ENCODE data around the gene STPG4. TPM values are rescaled to one million over a fixed set of nuclear protein-coding genes. Genes with fewer than 3 reads are reported as not detected.
A peak's percentile ranks its signal among the peaks of the same experiment; 100 is the strongest.

Gene STPG4
- 1 to 10 TPM in 1 of 4 donors, under 1 TPM in 2, not detected in 1; 0.64 to 1.2 (median 0.82) TPM for total RNA-seq

GRCh38 chr2:47155091-47155876 lies at the start of gene STPG4:
Gene STPG4 (minus strand): TSS chr2:47155308. CDS start chr2:47155251, 57 bp downstream.
- in situ Hi-C loops (cut with MboI; ENCODE audit: low pct_ligation_motif_present in 1 of 4, low pct_unique_long_range_greater_than_20kb in 1 of 4, low sequenced_read_pairs in 3 of 4): loop anchor here in 1 of 4 donors (25.0 kb wide), 1 partner anchor 143 kb away; no protein-coding TSS in a partner anchor
- 94% methylated on average over 7 to 30 of the region's 30 CpGs for WGBS, 2 donors (ENCODE audit: low coverage in 1 of 2)
- intact Hi-C loops (cut with DNase I; ENCODE audit: low total_unique reads): no loop called here

GRCh38 chr2:47204691-47205090 lies 49.6 kb upstream of the STPG4 start:
- Histone ChIP-seq H3K36me3 (no peaks in the 10 kb centered on the region), H3K4me1 (peaks cover 0 to 22% (median 1%) of the 10 kb centered on the region in 4 donors), H3K9me3 (no peaks in the 10 kb centered on the region), H3K27me3 (no peaks in the 10 kb centered on the region), H3K4me3 (no peak overlapping the region), H3K27ac (no peak overlapping the region)
- TF ChIP-seq EP300 (IDR thresholded peaks at IDR 0.05; ENCODE audit: low read depth): no peak
- no peak for TF ChIP-seq POLR2AphosphoS5 (IDR thresholded peaks at IDR 0.05)
- no peak for TF ChIP-seq POLR2A (IDR thresholded peaks at IDR 0.05)
- no peak for TF ChIP-seq CTCF (IDR thresholded peaks at IDR 0.05)
- in situ Hi-C loops (cut with MboI; ENCODE audit: low pct_ligation_motif_present in 1 of 4, low pct_unique_long_range_greater_than_20kb in 1 of 4, low sequenced_read_pairs in 3 of 4) (no loop called here), intact Hi-C loops (cut with DNase I; ENCODE audit: low total_unique reads) (no loop called here)
- WGBS, 2 donors (ENCODE audit: low coverage in 1 of 2): 65 to 79% methylated on average over 3 of the region's 3 CpGs
- no peak for DNase-seq

More at GRCh38 chr2:47155091-47155876, at the start of gene STPG4:
- peaks cover 0 to 34% (median 15%) of the 10 kb centered on the region in 4 donors for H3K36me3 ChIP-seq
- H3K27ac ChIP-seq: peak within 1 kb of the TSS in 2 of 4 donors; percentile 31 to 37
- TF ChIP-seq CTCF (IDR thresholded peaks at IDR 0.05) (no peak), POLR2A (IDR thresholded peaks at IDR 0.05) (no peak), EP300 (IDR thresholded peaks at IDR 0.05; ENCODE audit: low read depth) (no peak), POLR2AphosphoS5 (IDR thresholded peaks at IDR 0.05) (no peak)
- H3K4me1 ChIP-seq: peaks cover 0 to 10% (median 5%) of the 10 kb centered on the region in 4 donors
- no peak for DNase-seq
- H3K27me3 ChIP-seq: no peaks in the 10 kb centered on the region
- no peaks in the 10 kb centered on the region for H3K9me3 ChIP-seq
- no peak within 1 kb of the TSS for H3K4me3 ChIP-seq

GRCh38 chr2:47203995-47204394 lies 48.9 kb upstream of the STPG4 start:
- in situ Hi-C loops (cut with MboI; ENCODE audit: low pct_ligation_motif_present in 1 of 4, low pct_unique_long_range_greater_than_20kb in 1 of 4, low sequenced_read_pairs in 3 of 4): no loop called here
- intact Hi-C loops (cut with DNase I; ENCODE audit: low total_unique reads): no loop called here
- 83 to 86% methylated on average over 4 of the region's 4 CpGs for WGBS, 2 donors (ENCODE audit: low coverage in 1 of 2)

More at GRCh38 chr2:47203995-47204394, 48.9 kb upstream of the STPG4 start:
- DNase-seq: no peak
- H3K4me1 ChIP-seq: peaks cover 0 to 19% (median 1%) of the 10 kb centered on the region in 4 donors
- no peak overlapping the region for H3K4me3 ChIP-seq
- H3K9me3 ChIP-seq: no peaks in the 10 kb centered on the region
- TF ChIP-seq EP300 (IDR thresholded peaks at IDR 0.05; ENCODE audit: low read depth) (no peak), CTCF (IDR thresholded peaks at IDR 0.05) (no peak), POLR2A (IDR thresholded peaks at IDR 0.05) (no peak), POLR2AphosphoS5 (IDR thresholded peaks at IDR 0.05) (no peak)
- no peaks in the 10 kb centered on the region for H3K27me3 ChIP-seq
- H3K27ac ChIP-seq: no peak overlapping the region
- no peaks in the 10 kb centered on the region for H3K36me3 ChIP-seq

Data from transverse colon (tissue), 4 donors.